HEK293 (cell line): ENCODE results near the gene CRACR2A.

Experiments
- CTCF ChIP-seq: fragments of 450-650 bp; formaldehyde crosslinking; IDR thresholded peaks from 2 replicates; pipeline ENCODE4 v1.5.1; 2016; ENCODE audit warnings: missing biosample characterization, missing genetic modification characterization
- GLI4 ChIP-seq: fragments of 450-650 bp; formaldehyde crosslinking; IDR thresholded peaks from 2 replicates; pipeline ENCODE4 v1.5.1; 2016; ENCODE audit warnings: missing biosample characterization, missing genetic modification characterization
- GLIS1 ChIP-seq: fragments of 450-650 bp; formaldehyde crosslinking; IDR thresholded peaks from 2 replicates; pipeline ENCODE4 v1.5.1; 2016; ENCODE audit warnings: missing biosample characterization, missing genetic modification characterization
- REST ChIP-seq: fragments of 450-650 bp; formaldehyde crosslinking; IDR thresholded peaks from 2 replicates; pipeline ENCODE4 v1.5.1; 2016; ENCODE audit warnings: missing biosample characterization, missing genetic modification characterization
- YY1 ChIP-seq: fragments of 450-650 bp; formaldehyde crosslinking; IDR thresholded peaks from 2 replicates; pipeline ENCODE4 v1.5.1; 2018; ENCODE audit warnings: missing biosample characterization, missing genetic modification characterization
- ZNF266 ChIP-seq: fragments of 450-650 bp; formaldehyde crosslinking; IDR thresholded peaks from 2 replicates; pipeline ENCODE4 v1.5.1; 2016; ENCODE audit warnings: missing biosample characterization, missing genetic modification characterization, low read depth
- ZNF274 ChIP-seq, 2 experiments: fragments of 200-500 bp in 1 of 2; fragments of 450-650 bp in 1 of 2; sonication (Bioruptor generic) in 1 of 2; formaldehyde crosslinking in 1 of 2; IDR thresholded peaks; 2 replicates each; pipeline versions ENCODE4 v1.5.1 to v1.6.1; 2014 to 2016; ENCODE audit warnings: borderline replicate concordance in 1 of 2, inconsistent platforms in 1 of 2, low read length in 1 of 2, missing biosample characterization in 1 of 2, missing genetic modification characterization in 1 of 2
- ZNF311 ChIP-seq: fragments of 450-650 bp; formaldehyde crosslinking; IDR thresholded peaks from 2 replicates; pipeline ENCODE4 v1.5.1; 2017; ENCODE audit warnings: missing biosample characterization, missing genetic modification characterization, borderline replicate concordance
- ZNF707 ChIP-seq: fragments of 450-650 bp; formaldehyde crosslinking; IDR thresholded peaks from 2 replicates; pipeline ENCODE4 v1.5.1; 2016; ENCODE audit warnings: missing biosample characterization, missing genetic modification characterization

- TF ChIP-seq ZNF707 (tag by site-specific recombination) (no peak), CTCF (tag by site-specific recombination) (no peak), GLIS1 (tag by site-specific recombination) (no peak), ZNF266 (tag by site-specific recombination) (no peak), ZNF274 (IDR thresholded peaks at IDR 0.05; ENCODE audit: low read length) (no peak), ZNF274 (tag by site-specific recombination; IDR thresholded peaks at IDR 0.05; ENCODE audit: borderline replicate concordance) (no peak), ZNF311 (no peak), REST (tag by site-specific recombination) (no peak), YY1 (tag by site-specific recombination) (no peak), GLI4 (no peak)
These were observed 18.0 kb upstream of the CRACR2A start for GRCh38 chr12:3770891-3771290.
